ENCODE results near the gene EVA1B.

EVA1B gene

GRCh38 chr1:36274201-36274600 is 49.2 kb downstream of the EVA1B start:
- no peak for DNase-seq (ENCODE audit: low read depth)
- no peak for TF ChIP-seq CTCF (IDR thresholded peaks at IDR 0.05; ENCODE audit: low read depth, low read length, missing control alignments)
- H3K4me3 ChIP-seq (ENCODE audit: low read depth, low read length): no peak overlapping the region
- in situ Hi-C loops (cut with HindIII; ENCODE audit: low sequenced_read_pairs): no loop called here

- DNase-seq (ENCODE audit: low read depth): no peak
- no peak for TF ChIP-seq CTCF (IDR thresholded peaks at IDR 0.05; ENCODE audit: low read depth, low read length, missing control alignments)
- no peak overlapping the region for H3K4me3 ChIP-seq (ENCODE audit: low read depth, low read length)
- in situ Hi-C loops (cut with HindIII; ENCODE audit: low sequenced_read_pairs): no loop called here
Measured at GRCh38 chr1:36273024-36273423, 50.4 kb downstream of the EVA1B start.

Measured in astrocyte of the cerebellum (primary cell).